A549 treated with Mapracorat at 1 μM for 4 hours (cell line): ENCODE results near the gene CAVIN4. TPM values are rescaled to one million over a fixed set of nuclear protein-coding genes. Genes with fewer than 3 reads are reported as not detected.

Experiments used
- total RNA-seq: library from RNA; stranded (reverse); fragments of 200-300 nt; extraction: Qiagen RNA extraction; gene quantifications from 5 replicates; pipeline ENCODE4 v1.2.3, GENCODE V29; 2022

The CAVIN4 gene
- 0.26 to 0.56 TPM (median 0.42 TPM) in 5 replicates for total RNA-seq

GRCh38 chr9:100577776-100578448 lies at the start of gene CAVIN4:
Gene CAVIN4, plus strand, starts transcription at chr9:100578079. Its CDS starts 65 bp downstream, at chr9:100578144.

Other genes with a start within 250 kb of the CAVIN4 start
- 24.5 to 26.9 TPM (median 25.2 TPM) in 5 replicates for gene TEX10, start 225.1 kb upstream of the CAVIN4 start, total RNA-seq
- gene MSANTD3, start 150.9 kb upstream of the CAVIN4 start, total RNA-seq: 61.0 to 70.9 TPM (median 64.5 TPM) in 5 replicates
- gene TMEFF1, start 104.9 kb upstream of the CAVIN4 start, total RNA-seq: 0.53 to 1.7 TPM (median 1.1 TPM) in 5 replicates